ENCODE measurements around the gene ROCK1. TPM values are rescaled to one million over a fixed set of nuclear protein-coding genes. Genes with fewer than 3 reads are reported as not detected.
A peak's percentile ranks its signal among the peaks of the same experiment; 100 is the strongest.

ROCK1 gene
- total and polyA plus RNA-seq, 9 of the 15 experiments (the other 6 are each of a cell fraction or from before 2014, with no cell fraction given), result 7.4 to 28.6 (median 17.7) TPM

GRCh38 chr18:21112140-21112473 is 494 bp upstream of the ROCK1 start (continued):
- TF ChIP-seq, protein P1, sequence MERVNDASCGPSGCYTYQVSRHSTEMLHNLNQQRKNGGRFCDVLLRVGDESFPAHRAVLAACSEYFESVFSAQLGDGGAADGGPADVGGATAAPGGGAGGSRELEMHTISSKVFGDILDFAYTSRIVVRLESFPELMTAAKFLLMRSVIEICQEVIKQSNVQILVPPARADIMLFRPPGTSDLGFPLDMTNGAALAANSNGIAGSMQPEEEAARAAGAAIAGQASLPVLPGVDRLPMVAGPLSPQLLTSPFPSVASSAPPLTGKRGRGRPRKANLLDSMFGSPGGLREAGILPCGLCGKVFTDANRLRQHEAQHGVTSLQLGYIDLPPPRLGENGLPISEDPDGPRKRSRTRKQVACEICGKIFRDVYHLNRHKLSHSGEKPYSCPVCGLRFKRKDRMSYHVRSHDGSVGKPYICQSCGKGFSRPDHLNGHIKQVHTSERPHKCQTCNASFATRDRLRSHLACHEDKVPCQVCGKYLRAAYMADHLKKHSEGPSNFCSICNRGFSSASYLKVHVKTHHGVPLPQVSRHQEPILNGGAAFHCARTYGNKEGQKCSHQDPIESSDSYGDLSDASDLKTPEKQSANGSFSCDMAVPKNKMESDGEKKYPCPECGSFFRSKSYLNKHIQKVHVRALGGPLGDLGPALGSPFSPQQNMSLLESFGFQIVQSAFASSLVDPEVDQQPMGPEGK (CRISPR knock-in tag; IDR thresholded peaks at IDR 0.05; ENCODE audit: borderline replicate concordance), result 0 out of 2 replicates have a peak, but pooled peaks have one; percentile 16
- TF ChIP-seq L3MBTL2 (IDR thresholded peaks at IDR 0.05), result peak; percentile 36; the same call in 1 of the 2 replicates
- no peak for TF ChIP-seq POLR2AphosphoS5 (IDR thresholded peaks at IDR 0.05; ENCODE audit: control insufficient read depth, insufficient read depth, low read depth, low read length)

DNA sequence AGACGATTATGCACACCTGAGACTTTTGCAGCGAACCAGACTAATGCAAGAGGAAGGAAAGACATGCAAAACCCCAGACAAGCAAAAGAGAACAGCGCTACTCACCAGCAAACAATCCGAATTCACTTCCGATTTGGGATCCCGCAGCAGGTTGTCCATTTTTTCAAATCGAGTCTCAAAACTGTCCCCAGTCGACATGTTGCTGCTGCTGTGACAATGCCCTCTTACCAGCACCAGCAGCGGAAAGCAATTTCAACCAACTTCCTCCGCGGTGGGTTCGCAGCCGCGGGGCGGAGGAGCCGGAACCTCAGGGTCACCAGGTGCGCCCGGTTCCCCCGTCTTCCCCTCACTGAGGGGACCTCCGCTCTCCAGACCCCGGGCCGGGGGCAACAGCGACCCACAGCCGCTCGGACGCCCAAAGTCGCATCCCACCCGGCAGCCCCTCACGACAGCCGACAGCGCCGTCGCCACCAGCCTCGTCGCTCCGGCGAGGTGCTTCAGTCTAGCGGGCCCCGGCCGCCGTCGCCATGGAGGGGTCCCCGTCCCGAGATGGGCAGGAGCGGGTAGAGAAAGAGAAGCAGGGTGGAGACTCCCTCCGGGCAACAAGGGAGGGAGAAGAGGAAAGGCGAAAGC is 784 bp downstream of the ROCK1 start:
- intact Hi-C loops (cut with micrococcal nuclease), result loop anchor here (5.0 kb wide), 1 partner anchor 59 kb away; no protein-coding TSS in a partner anchor
- peaks cover 7 to 15% of the 10 kb centered on the region in 2 experiments; a peak in 2 of 5 replicates for H3K4me1 ChIP-seq (replicated peaks in 1 of 2; ENCODE audit: control insufficient read depth in 2 of 2, insufficient read depth in 2 of 2, low read length in 2 of 2)
- peak overlapping the region; percentile 92 for H3K4me2 ChIP-seq (ENCODE audit: insufficient read depth, low read length)
- H3K79me2 ChIP-seq (ENCODE audit: control insufficient read depth, insufficient read depth, low read length), result peaks cover 57% of the 10 kb centered on the region
- FAIRE-seq (peak; percentile 61), DNase-seq (ENCODE audit: extremely low read depth in 1 of 4, low spot score in 3 of 4) (peak in 3 of 4 experiments; percentile 13 to 43 (median 31)), ATAC-seq (peak; percentile 32)
- no peaks in the 10 kb centered on the region for H3K27me3 ChIP-seq (ENCODE audit: control insufficient read depth in 2 of 2, insufficient read depth in 2 of 2, low read length in 2 of 2)
- no peaks in the 10 kb centered on the region; the same call in 2 of the 3 replicates for H3K36me3 ChIP-seq (ENCODE audit: control insufficient read depth, insufficient read depth, low read length)
- H3K4me3 ChIP-seq, result peak overlapping the region; percentile 97
- no peaks in the 10 kb centered on the region for H3K9me3 ChIP-seq (replicated peaks; ENCODE audit: control insufficient read depth, insufficient read depth, low read depth, low read length)
- BruUV-seq (replicated peaks), result no TSS peak
- in situ Hi-C loops (cut with MboI), result no loop called here
- peak overlapping the region; percentile 84 for H3K27ac ChIP-seq (ENCODE audit: extremely low read depth, low read depth, low read length)
- H4K20me1 ChIP-seq (replicated peaks; ENCODE audit: control insufficient read depth, insufficient read depth, low read length), result peaks cover 20% of the 10 kb centered on the region
- 0% methylated on average over 35 of the region's 47 CpGs for WGBS (ENCODE audit: insufficient coverage, low coverage, missing lambda C conversion rate)
- peak overlapping the region; percentile 85 to 97 for H3K9ac ChIP-seq (ENCODE audit: insufficient read depth in 1 of 2, low read depth in 2 of 2, low read length in 2 of 2)
- no peaks in the 10 kb centered on the region for H3K9me1 ChIP-seq (ENCODE audit: control insufficient read depth, insufficient read depth, low read length)
- ChIA-PET POLR2A (no interaction called here), CTCF (ENCODE audit: low intra/inter-chr PET ratio) (no interaction called here)
- H2AFZ ChIP-seq (ENCODE audit: low read depth, low read length), result peak overlapping the region; percentile 91
- peak; percentile 79 for TF ChIP-seq RBBP5 (IDR thresholded peaks at IDR 0.05; ENCODE audit: borderline replicate concordance, insufficient read depth, low read length, poor library complexity, severe bottlenecking)
- peak; percentile 8 for TF ChIP-seq TAF1 (IDR thresholded peaks at IDR 0.05; ENCODE audit: control insufficient read depth, extremely low read depth, insufficient read depth, low read length, severe bottlenecking)
- TF ChIP-seq ZC3H11A (IDR thresholded peaks at IDR 0.05; ENCODE audit: low read depth, low read length), result no peak
- TF ChIP-seq TFAM (CRISPR knock-in tag; conservative IDR thresholded peaks at IDR 0.05), result no peak
- TF ChIP-seq CHD2 (IDR thresholded peaks at IDR 0.05; ENCODE audit: low read depth, low read length), result no peak
- TF ChIP-seq, protein P2, sequence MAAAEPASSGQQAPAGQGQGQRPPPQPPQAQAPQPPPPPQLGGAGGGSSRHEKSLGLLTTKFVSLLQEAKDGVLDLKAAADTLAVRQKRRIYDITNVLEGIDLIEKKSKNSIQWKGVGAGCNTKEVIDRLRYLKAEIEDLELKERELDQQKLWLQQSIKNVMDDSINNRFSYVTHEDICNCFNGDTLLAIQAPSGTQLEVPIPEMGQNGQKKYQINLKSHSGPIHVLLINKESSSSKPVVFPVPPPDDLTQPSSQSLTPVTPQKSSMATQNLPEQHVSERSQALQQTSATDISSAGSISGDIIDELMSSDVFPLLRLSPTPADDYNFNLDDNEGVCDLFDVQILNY (CRISPR knock-in tag; IDR thresholded peaks at IDR 0.05), result no peak
- TF ChIP-seq, protein P3, sequence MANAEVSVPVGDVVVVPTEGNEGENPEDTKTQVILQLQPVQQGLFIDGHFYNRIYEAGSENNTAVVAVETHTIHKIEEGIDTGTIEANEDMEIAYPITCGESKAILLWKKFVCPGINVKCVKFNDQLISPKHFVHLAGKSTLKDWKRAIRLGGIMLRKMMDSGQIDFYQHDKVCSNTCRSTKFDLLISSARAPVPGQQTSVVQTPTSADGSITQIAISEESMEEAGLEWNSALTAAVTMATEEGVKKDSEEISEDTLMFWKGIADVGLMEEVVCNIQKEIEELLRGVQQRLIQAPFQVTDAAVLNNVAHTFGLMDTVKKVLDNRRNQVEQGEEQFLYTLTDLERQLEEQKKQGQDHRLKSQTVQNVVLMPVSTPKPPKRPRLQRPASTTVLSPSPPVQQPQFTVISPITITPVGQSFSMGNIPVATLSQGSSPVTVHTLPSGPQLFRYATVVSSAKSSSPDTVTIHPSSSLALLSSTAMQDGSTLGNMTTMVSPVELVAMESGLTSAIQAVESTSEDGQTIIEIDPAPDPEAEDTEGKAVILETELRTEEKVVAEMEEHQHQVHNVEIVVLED (CRISPR knock-in tag; IDR thresholded peaks at IDR 0.05), result no peak
- TF ChIP-seq IRF2 (CRISPR knock-in tag; IDR thresholded peaks at IDR 0.05), result no peak
- TF ChIP-seq, protein P4, sequence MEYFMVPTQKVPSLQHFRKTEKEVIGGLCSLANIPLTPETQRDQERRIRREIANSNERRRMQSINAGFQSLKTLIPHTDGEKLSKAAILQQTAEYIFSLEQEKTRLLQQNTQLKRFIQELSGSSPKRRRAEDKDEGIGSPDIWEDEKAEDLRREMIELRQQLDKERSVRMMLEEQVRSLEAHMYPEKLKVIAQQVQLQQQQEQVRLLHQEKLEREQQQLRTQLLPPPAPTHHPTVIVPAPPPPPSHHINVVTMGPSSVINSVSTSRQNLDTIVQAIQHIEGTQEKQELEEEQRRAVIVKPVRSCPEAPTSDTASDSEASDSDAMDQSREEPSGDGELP (CRISPR knock-in tag; IDR thresholded peaks at IDR 0.05; ENCODE audit: borderline replicate concordance), result peak; percentile 29; the same call in 1 of the 2 replicates
- TF ChIP-seq DIDO1 (tag; IDR thresholded peaks at IDR 0.05; ENCODE audit: low read depth), result no peak
